Measurements from ENCODE around the gene NPTN.
"Not testable (repeated sequence)": the region's sequence is repeated elsewhere in the genome, so short reads cannot be mapped to it uniquely, and the experiment has no call there.

NPTN gene

DNA sequence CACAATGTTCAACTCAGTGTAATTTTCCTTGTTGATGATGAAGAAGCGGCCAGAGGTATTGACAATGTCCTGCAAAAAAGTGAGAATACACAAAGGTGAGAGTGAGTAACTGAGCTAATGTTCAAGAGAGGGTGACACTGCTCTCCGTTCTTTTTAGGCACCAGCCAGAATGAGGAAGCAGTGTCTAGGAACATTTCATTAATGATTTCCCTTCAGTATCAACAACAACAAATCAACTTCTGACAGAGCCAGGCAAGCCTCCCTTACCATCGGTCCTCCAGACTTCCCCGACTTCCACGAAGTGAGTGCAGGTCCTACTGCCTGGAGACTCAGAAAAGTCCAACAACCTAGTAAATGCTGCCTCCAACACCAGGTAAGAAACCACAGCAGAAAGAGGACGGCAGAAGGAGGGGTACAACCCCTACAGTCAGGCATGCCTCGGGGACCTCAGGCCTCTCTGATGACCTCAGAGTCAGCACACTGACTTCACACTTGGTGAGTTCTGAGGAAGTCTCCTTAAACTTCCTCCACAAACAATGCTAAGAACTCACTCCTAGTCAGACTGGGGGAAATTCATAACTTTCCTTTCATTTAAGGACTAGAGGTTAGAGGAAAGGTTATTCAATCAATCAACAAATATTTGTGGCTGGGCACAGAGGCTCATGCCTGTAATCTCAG lies 62.7 kb downstream of the NPTN start:
- DNase-seq: peak in 1 of 5 donors; percentile 15

GRCh38 chr15:73569361-73569760 lies 63.8 kb downstream of the NPTN start:
- no peak for DNase-seq

DNA sequence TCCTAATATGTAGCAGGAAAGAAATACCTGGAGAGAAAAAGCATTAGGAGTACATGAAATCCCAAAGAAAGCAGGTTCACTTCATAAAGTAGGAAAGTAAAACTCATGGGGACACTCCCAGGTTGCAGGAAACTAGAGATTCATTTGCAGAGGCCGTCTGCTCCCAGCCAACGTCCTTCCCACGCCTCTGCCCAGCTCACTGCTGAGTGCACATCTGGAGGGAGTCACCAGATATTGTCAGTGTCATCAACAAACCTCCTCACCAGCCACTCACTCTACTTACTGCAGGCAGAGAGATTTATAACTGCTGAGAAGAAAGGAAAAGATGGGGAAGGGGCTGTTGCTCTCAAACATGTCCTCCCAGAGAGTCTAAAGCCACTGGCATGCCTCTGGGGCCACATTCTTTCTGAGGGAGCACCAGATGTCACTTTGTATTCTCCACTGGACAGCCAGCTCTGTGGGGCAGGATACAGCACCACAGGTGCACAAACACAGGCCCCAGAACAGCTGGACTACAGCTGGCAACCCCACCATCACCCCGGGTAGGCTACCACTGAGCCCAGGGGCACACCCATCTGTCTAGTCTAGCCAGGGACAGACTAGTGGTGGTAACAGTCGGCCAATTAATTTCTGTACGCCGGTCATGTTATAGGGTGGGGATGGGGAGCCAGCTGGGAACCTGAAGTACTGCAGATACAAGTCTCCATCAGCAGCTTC lies 64.5 kb downstream of the NPTN start:
- DNase-seq: no peak

DNA sequence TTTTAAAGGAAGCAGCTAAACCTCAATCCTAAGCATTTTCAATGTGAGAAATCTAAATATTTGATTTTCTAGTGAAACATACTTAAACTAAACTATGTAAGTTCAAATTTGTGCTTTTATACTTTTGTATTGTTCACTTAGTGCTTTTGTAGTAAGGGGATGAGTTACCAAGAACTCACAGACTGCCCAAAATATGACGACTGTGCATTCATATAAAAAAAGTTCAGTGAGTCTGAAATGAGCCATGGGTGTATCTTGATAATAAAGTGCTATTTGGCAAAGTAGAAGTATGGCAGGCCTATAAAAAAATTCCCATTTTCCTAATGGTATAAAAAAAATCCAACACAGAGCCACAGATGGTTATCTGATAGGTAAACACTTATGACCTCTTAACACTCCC lies 66.2 kb downstream of the NPTN start:
- no peak for DNase-seq

DNA sequence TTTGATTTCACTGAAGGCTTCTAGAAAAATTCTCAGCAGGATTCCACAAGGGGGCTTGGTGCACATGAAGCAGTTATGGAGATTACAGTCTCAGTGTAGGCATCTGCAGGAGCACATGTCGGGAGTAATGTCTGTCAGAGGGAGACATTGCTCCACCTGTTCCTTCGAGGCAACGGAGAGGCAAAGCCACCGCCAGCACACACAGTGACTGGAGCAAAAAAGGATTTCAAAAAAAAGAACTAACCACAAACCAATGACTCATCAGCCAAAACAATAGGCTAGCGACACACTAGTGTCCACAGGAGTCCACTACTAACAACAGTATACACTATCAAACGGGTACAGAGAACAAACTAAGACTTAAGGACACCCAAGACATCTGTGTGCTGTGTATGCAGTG lies 68.9 kb downstream of the NPTN start:
- DNase-seq: no peak

DNA sequence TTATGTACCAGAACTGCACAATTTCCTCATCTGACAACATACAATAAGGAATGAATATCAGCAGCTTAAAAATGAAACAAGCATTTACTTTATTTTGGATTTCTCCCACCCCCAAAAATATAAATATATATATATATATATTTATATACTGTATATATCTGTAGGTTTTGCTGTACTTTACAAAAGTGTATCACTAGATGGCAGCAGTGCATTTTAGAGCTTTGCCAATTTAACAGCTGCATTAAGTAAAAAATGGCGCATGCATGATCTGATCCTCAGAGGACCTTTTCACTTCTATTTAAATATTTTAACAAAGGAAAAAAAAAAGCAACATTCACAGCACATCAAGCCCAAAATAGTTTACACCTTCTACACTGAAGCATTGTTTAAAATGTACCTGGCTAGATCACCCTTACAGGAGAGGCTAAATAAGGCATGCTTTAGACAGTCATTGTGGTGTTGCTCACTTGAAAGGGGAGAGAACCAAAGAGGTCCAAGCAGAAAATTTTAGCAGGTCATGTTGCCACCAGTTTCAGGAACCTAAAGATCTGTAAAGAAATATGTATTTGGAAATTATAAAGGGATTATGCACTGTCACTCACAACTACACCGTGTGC lies 72.6 kb downstream of the NPTN start:
- peak in 1 of 5 donors; percentile 47 for DNase-seq

GRCh38 chr15:73558529-73558928 lies 74.7 kb downstream of the NPTN start:
- DNase-seq: no peak

DNA sequence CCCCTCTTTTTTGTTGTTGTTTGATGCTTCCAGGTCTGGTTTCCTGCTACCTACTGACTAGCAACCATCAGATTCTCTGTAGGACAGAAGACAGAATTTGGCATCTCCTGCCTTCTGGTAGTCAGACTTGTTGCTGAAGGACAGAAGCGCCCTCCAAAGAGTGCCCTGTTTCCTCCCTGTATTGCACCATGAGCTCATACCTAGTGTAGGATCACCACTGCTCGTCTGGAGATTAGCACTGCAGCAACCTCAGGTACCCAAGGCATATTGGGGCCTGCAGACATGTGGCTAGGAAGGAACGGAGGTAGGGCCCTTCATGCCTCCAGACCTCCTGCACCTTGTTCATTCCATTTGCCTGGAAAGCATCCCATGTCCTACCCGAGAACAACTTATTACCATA lies 78.1 kb downstream of the NPTN start:
- DNase-seq: no peak

- DNase-seq: no peak
Measured at GRCh38 chr15:73550190-73550589, 83.0 kb downstream of the NPTN start.

- not testable (repeated sequence) for DNase-seq
Measured at GRCh38 chr15:73548925-73549324, 84.3 kb downstream of the NPTN start.

DNA sequence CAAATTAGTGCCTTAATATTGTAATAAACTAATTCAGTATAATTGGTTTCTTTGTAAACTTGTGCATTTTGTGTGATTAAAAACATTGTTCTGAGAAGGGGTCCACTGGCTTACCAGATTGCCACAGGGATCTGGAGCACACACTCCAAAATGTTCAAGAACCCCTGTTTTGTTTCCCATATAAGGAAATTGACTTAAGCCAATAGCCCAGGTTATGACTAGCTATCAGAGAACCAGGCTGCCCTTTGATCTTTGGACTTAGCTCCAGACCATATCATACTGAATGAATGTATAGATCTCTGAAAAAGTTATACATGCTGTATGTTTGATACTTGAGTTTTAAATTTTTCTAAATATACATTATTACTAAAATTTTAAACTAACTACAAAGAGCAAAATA lies 91.7 kb downstream of the NPTN start:
- DNase-seq: no peak

- DNase-seq: no peak
Measured at GRCh38 chr15:73540161-73540560, 93.0 kb downstream of the NPTN start.

GRCh38 chr15:73539212-73540128 lies 93.7 kb downstream of the NPTN start:
- DNase-seq: no peak

GRCh38 chr15:73538563-73539211 lies 94.5 kb downstream of the NPTN start:
- DNase-seq: no peak

DNA sequence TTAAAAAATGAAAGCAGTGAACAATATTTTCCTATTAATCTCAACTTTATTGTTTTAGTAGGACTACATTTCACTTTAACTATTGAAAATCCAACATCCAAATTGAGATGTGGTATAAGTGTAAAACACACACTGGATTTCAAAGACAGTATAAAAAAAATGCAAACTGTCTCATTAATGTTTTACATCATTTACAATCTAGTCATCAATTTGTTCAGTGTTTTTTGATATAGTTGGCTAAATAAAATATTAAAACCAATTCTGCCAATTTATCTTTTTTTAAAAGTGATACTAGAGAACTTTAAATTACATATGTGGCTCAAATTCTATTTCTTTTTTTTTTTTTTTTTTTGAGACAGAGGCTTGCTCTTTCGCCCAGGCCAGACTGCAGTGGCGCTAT lies 95.1 kb downstream of the NPTN start:
- no peak for DNase-seq

DNA sequence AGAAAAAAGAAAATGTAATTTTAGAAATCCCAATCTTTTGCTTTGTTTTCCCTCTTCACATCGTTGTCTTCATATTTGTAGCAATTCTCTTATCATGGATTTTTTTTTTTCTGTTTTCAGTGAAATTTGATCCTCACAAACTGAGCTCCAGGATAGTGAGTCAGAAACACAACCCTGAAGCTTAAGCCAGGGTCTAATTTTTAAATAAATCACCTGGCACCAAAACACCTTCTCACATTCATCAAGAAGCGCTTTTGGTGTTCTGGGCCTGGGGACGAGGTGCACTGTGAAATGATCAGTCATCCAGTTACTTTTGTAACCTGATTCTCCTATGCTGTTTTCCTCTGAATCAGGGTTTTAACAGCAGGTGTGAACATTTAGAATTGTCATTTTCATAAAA lies 102.5 kb downstream of the NPTN start:
- DNase-seq: no peak

GRCh38 chr15:73527598-73527997 lies 105.6 kb downstream of the NPTN start:
- DNase-seq: no peak

DNA sequence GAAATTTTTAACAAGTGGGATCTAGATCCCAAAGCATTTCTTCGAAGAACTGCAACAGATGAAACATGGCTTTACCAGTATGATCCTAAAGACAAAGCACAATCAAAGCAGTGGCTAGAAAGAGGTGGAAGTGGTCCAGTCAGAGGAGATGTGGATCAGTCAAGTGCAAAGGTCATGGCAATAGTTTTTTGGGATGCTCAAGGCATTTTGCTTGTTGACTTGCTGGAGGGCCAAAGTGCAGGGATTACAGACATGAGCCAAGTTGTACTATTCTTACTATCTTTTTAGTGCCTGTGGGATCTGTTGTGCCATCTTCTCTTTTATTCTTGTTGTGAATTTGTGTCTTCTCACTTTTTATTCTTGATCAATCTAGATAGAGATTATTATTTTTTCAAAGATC lies 108.3 kb downstream of the NPTN start:
- DNase-seq: no peak

GRCh38 chr15:73522011-73522410 lies 111.2 kb downstream of the NPTN start:
- DNase-seq: no peak

DNA sequence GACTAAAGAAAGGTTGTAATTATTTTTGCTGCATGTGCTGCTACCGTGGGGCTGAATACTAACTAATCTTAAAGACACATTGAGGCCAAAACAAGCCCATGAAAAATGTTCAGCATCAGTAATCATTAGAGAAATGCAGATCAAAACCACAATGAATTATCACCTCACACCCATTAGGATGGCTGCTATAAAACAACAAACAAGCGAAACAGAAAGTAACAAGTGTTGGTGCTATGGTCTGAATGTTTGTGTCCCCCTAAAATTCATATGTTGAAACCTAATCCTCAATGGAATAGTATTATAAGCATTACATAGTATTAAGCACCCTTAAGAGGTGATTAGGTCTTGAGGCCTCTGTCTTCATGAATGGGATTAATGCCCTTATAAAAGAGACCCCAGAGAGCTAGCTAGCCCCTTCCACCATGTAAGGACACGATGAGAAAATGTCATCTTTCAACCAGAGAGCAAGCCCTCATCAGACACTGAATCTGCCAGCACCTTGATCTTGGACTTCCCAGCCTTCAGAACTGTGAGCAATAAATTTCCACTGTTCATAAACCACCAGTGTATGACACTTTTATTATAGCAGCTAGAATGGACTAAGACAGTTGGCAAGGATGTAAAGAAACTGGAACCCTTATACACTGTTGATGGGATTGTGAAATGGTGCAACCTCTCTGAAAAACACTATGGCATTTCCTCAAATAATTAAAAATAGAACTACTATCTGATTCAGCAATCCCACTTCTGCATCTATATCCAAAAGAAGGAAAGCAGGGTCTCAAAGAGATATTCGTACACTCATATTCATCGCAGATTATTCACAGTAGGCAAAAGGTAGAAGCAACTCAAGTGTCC lies 114.1 kb downstream of the NPTN start:
- DNase-seq: no peak

GRCh38 chr15:73518180-73518862 lies 114.9 kb downstream of the NPTN start:
- no peak for DNase-seq
